ENCODE measurements around the gene TMCC2.
A peak's percentile ranks its signal among the peaks of the same experiment; 100 is the strongest.

The TMCC2 gene

GRCh38 chr1:205301842-205302588 is 74.3 kb downstream of the TMCC2 start:
- no peak for DNase-seq (ENCODE audit: low read depth in 2 of 2)

GRCh38 chr1:205303247-205303888 is 75.6 kb downstream of the TMCC2 start:
- no peak for DNase-seq (ENCODE audit: low read depth in 2 of 2)

- no peak for DNase-seq (ENCODE audit: low read depth in 2 of 2)
Observed at GRCh38 chr1:205304046-205304694, 76.4 kb downstream of the TMCC2 start.

- no peak for DNase-seq (ENCODE audit: low read depth in 2 of 2)
Observed at GRCh38 chr1:205304695-205305070, 76.9 kb downstream of the TMCC2 start.

DNA sequence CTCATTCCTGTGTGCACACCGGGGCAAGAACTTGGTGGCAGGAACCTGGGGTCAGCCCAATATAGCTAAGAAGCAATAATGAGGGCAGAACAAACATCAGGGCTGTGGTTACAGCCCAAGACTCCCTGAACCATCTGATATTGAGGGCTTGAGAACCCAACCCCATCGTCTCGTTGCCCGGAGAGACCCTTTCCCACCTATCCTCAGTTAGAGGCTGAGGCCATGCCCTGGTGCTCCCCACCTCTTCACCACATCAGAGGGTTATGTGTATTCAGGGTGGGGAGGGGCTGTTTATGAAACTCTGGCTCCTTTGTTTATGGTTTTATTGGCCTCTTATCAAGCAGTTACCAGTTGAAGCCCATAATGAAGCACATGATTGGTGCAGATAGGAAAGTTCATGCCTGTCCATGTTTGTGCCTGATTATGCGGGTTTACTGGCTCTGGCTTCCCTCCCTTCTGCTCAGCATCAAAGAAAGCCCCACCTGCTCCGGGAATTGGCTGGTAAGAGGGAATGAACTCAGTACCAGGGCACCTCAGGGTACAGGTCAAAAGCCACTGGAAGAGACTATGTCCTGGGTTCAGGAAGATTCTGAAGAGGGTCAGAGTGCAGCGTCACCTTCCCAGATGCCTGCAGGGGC is 79.3 kb downstream of the TMCC2 start:
- DNase-seq (ENCODE audit: low read depth in 2 of 2): no peak

- DNase-seq (ENCODE audit: low read depth in 2 of 2): no peak
Observed at GRCh38 chr1:205309741-205310140, 82.0 kb downstream of the TMCC2 start.

GRCh38 chr1:205310976-205311704 is 83.4 kb downstream of the TMCC2 start:
- DNase-seq (ENCODE audit: low read depth in 2 of 2): no peak

DNA sequence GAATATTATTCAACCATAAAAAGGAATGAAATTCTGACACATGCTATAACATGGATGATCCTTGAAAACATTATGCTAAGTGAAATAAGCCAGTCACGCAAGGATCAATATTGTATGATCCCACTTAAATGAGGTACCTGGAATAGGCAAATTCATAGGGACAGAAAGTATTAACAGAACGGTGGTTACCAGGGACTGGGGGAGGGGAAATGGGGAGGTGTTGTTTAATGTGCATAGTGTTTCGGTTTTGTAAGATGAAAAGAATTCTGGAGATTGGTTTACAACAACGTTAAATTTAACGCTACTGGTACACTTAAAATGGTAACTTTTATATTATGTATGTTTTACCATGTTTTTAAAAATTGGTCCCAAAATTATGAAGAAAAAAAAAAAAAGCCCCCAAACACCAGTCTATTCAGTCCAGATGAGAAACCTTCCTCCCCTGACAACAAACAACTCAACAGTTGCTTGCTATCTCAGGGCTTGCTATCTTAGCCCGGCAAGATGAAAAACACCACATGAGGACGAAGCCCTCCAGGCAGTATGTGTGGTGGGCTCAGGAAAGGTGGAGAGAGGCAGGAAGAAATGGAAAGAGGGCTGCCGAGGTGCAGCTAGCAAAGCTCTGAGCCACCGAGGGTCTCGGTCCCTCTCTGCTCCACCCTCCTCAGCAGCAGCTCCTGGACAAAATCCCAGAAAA is 85.3 kb downstream of the TMCC2 start:
- no peak for DNase-seq (ENCODE audit: low read depth in 2 of 2)

DNA sequence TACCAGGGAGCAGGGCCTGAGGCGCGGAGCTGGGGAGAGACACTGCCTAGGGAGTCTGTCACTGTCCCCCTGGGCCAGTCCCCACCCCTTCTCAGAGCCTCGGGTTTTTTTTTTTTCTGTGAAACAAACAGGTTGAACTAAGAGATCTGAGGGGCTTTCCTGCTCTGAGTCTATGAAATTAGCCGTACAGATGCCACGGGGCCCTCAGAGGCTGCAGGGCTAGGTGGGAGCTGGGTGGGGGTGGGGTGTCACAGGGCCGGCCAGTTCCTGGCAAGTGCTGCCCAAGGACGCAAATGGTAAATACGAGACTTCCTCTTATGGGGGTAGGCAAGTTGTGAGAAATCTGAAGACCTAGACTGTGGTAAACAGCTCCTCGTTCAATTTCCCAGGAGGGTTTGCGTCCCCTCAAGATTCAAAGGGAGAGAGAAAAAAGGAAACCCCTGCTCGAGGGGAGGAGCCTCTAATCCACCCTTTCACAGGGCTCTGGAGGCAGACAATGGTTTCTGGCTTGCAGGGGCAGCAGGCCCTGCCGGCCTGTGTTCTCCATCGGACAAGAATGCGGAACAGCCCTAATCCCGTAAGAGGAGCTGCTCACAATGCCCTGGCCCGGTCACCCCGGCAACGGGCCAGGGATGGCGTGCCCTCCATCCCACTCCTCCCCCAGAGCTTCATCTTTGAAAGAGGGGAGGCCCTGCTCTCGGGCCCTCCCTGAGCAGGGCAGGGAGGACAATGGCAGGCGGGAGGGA is 86.0 kb downstream of the TMCC2 start:
- DNase-seq (ENCODE audit: low read depth in 2 of 2): peak in 1 of 2 donors; percentile 27

GRCh38 chr1:205315008-205315618 is 87.4 kb downstream of the TMCC2 start:
- DNase-seq (ENCODE audit: low read depth in 2 of 2): no peak

GRCh38 chr1:205316161-205316566 is 88.4 kb downstream of the TMCC2 start:
- no peak for DNase-seq (ENCODE audit: low read depth in 2 of 2)

- DNase-seq (ENCODE audit: low read depth in 2 of 2): no peak
Observed at GRCh38 chr1:205317311-205317917, 89.7 kb downstream of the TMCC2 start.

GRCh38 chr1:205318231-205318991 is 90.7 kb downstream of the TMCC2 start:
- no peak for DNase-seq (ENCODE audit: low read depth in 2 of 2)

GRCh38 chr1:205319081-205320018 is 91.6 kb downstream of the TMCC2 start:
- DNase-seq (ENCODE audit: low read depth in 2 of 2): no peak

- DNase-seq (ENCODE audit: low read depth in 2 of 2): peak; percentile 62 to 82
Observed at GRCh38 chr1:205321162-205321958, 93.6 kb downstream of the TMCC2 start, which contains the start of gene NUAK2. Gene NUAK2 (minus strand): TSS chr1:205321745. CDS start chr1:205321628, 117 bp downstream.

- no peak for DNase-seq (ENCODE audit: low read depth in 2 of 2)
Observed at GRCh38 chr1:205321959-205322283, 94.2 kb downstream of the TMCC2 start.

Measured in stimulated activated CD8-positive, alpha-beta memory T cell treated with anti-CD3 and anti-CD28 coated beads, Interleukin-7, amount 100 ng/mL, for 4 hours (primary cell).